Loucy (cell line): ENCODE results near the gene GALNT7.

ENCODE experiments used
- H2AFZ ChIP-seq: fragments of 200-600 bp; sonication (generic); 2 replicates; pipeline ENCODE4 v1.6.0; 2016; ENCODE audit warnings: antibody characterized with exemption, mild to moderate bottlenecking, low read length, moderate library complexity
- H3F3A ChIP-seq: fragments of 200-600 bp; 2 replicates; pipeline ENCODE4 v1.6.0; 2016; ENCODE audit warnings: antibody characterized with exemption, low read depth, mild to moderate bottlenecking
- H3K27me3 ChIP-seq: fragments of 200-600 bp; sonication (generic); 2 replicates; pipeline ENCODE4 v1.6.1; 2014; ENCODE audit warnings: low read length, mild to moderate bottlenecking; ENCODE audit not compliant: insufficient read depth, poor library complexity, severe bottlenecking
- H3K36me3 ChIP-seq: fragments of 200-600 bp; sonication (generic); 2 replicates; pipeline ENCODE4 v1.6.1; 2016; ENCODE audit warnings: low read length; ENCODE audit not compliant: insufficient read depth
- H3K4me1 ChIP-seq: fragments of 200-600 bp; sonication (generic); 2 replicates; pipeline ENCODE4 v1.5.1; 2014; ENCODE audit warnings: low read length, mild to moderate bottlenecking; ENCODE audit not compliant: insufficient read depth, poor library complexity, severe bottlenecking
- H3K4me2 ChIP-seq: fragments of 200-600 bp; sonication (generic); 2 replicates; pipeline ENCODE4 v1.6.0; 2014; ENCODE audit warnings: antibody characterized with exemption, low read length, low read depth, mild to moderate bottlenecking; ENCODE audit not compliant: poor library complexity, severe bottlenecking
- H3K4me3 ChIP-seq: fragments of 200-600 bp; sonication (generic); 2 replicates; pipeline ENCODE4 v1.5.1; 2014; ENCODE audit warnings: low read length, mild to moderate bottlenecking, mixed read lengths; ENCODE audit not compliant: poor library complexity, severe bottlenecking
- H3K79me2 ChIP-seq: fragments of 200-600 bp; sonication (generic); 2 replicates; pipeline ENCODE4 v1.6.1; 2014; ENCODE audit warnings: low read length; ENCODE audit not compliant: insufficient read depth
- H3K9ac ChIP-seq: fragments of 200-600 bp; sonication (generic); 2 replicates; pipeline ENCODE4 v1.6.0; 2014; ENCODE audit warnings: mild to moderate bottlenecking, low read depth, low read length, moderate library complexity; ENCODE audit not compliant: poor library complexity, severe bottlenecking
- H3K9me2 ChIP-seq: fragments of 200-600 bp; sonication (generic); replicated peaks from 2 replicates; pipeline ENCODE4 v1.6.1; 2016; ENCODE audit warnings: low read depth, low read length, mixed read lengths
- H3K9me3 ChIP-seq: fragments of 200-600 bp; sonication (generic); 2 replicates; pipeline ENCODE4 v1.6.1; 2014; ENCODE audit warnings: mild to moderate bottlenecking, antibody characterized with exemption, low read length, low read depth; ENCODE audit not compliant: insufficient read depth
- H4K20me1 ChIP-seq: fragments of 200-600 bp; sonication (generic); 2 replicates; pipeline ENCODE4 v1.6.0; 2014; ENCODE audit warnings: antibody characterized with exemption, low read length, mild to moderate bottlenecking; ENCODE audit not compliant: insufficient read depth, poor library complexity, severe bottlenecking
- CTCF ChIP-seq: fragments of 200-600 bp; sonication (generic); conservative IDR thresholded peaks from 2 replicates; pipeline ENCODE4 v1.5.1; 2014; ENCODE audit warnings: mild to moderate bottlenecking, antibody characterized with exemption, low read length
- EZH2phosphoT487 ChIP-seq: fragments of 200-600 bp; IDR thresholded peaks from 2 replicates; pipeline ENCODE4 v1.6.1; 2018; ENCODE audit warnings: antibody characterized with exemption, mild to moderate bottlenecking, moderate library complexity, borderline replicate concordance

The GALNT7 gene

GRCh38 chr4:173288698-173289352 is 120.2 kb downstream of the GALNT7 start:
- H3K4me3 ChIP-seq, result no peak overlapping the region
- H3F3A ChIP-seq, result no peaks in the 10 kb centered on the region
- H3K27me3 ChIP-seq, result no peaks in the 10 kb centered on the region
- peaks cover 89% of the 10 kb centered on the region for H3K79me2 ChIP-seq
- peaks cover 46% of the 10 kb centered on the region for H3K36me3 ChIP-seq
- no peak for TF ChIP-seq CTCF
- TF ChIP-seq EZH2phosphoT487, result no peak
- peaks cover 12% of the 10 kb centered on the region for H3K4me1 ChIP-seq
- no peaks in the 10 kb centered on the region for H3K9me2 ChIP-seq
- H4K20me1 ChIP-seq, result peaks cover 24% of the 10 kb centered on the region
- H3K4me2 ChIP-seq, result no peak overlapping the region
- H3K9ac ChIP-seq, result no peak overlapping the region
- H2AFZ ChIP-seq, result no peak overlapping the region
- H3K9me3 ChIP-seq, result peaks cover 21% of the 10 kb centered on the region; the same call in 1 of the 2 replicates

- Histone ChIP-seq H4K20me1 (peaks cover 20% of the 10 kb centered on the region), H3K9me2 (no peaks in the 10 kb centered on the region), H3K4me1 (peaks cover 12% of the 10 kb centered on the region), H3K4me2 (no peak overlapping the region), H3K9me3 (peaks cover 21% of the 10 kb centered on the region; the same call in 1 of the 2 replicates), H3K4me3 (no peak overlapping the region), H3F3A (no peaks in the 10 kb centered on the region), H2AFZ (no peak overlapping the region), H3K9ac (no peak overlapping the region), H3K27me3 (no peaks in the 10 kb centered on the region), H3K36me3 (peaks cover 51% of the 10 kb centered on the region), H3K79me2 (peaks cover 86% of the 10 kb centered on the region)
- no peak for TF ChIP-seq EZH2phosphoT487
- TF ChIP-seq CTCF, result no peak
Observed at GRCh38 chr4:173289353-173289727, 120.7 kb downstream of the GALNT7 start.

- no peak overlapping the region for H2AFZ ChIP-seq
- peaks cover 9% of the 10 kb centered on the region; the same call in 1 of the 2 replicates for H3K9me3 ChIP-seq
- no peak for TF ChIP-seq EZH2phosphoT487
- no peak for TF ChIP-seq CTCF
- peaks cover 55% of the 10 kb centered on the region for H3K36me3 ChIP-seq
- no peak overlapping the region for H3K9ac ChIP-seq
- H4K20me1 ChIP-seq, result peaks cover 20% of the 10 kb centered on the region
- no peak overlapping the region for H3K4me3 ChIP-seq
- H3F3A ChIP-seq, result no peaks in the 10 kb centered on the region
- no peak overlapping the region for H3K4me2 ChIP-seq
- peaks cover 12% of the 10 kb centered on the region for H3K4me1 ChIP-seq
- peaks cover 69% of the 10 kb centered on the region for H3K79me2 ChIP-seq
- no peaks in the 10 kb centered on the region for H3K27me3 ChIP-seq
- H3K9me2 ChIP-seq, result no peaks in the 10 kb centered on the region
Observed at GRCh38 chr4:173291899-173292298, 123.3 kb downstream of the GALNT7 start.
